Measurements from ENCODE around the gene TSPYL2. TPM values are rescaled to one million over a fixed set of nuclear protein-coding genes. Genes with fewer than 3 reads are reported as not detected.

TSPYL2 gene
- total RNA-seq, 2 donors from 2014 or later, result 34.3 to 250 TPM

DNA sequence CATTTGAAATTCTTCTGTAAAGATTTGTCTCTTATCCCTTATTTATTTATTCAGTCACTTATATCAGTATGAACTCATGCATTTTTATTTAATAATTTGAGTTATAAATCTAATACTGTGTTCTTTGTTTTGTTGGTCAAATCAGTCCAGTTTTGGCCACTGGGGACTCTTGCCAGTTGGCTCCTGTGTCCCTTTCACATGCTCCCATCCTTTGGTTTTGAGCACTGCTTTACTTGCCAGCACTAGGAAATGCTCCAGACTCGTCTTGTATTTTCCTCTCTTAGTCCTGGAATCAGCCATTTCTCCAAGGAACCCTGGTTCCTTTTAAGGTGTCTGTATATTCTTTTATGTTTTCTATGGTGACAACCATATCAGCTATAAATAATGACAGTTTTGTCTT, 39.8 kb downstream of the TSPYL2 start:
- Histone ChIP-seq H3K9me3 (no peaks in the 10 kb centered on the region), H3K4me1 (replicated peaks) (no peaks in the 10 kb centered on the region), H3K36me3 (no peaks in the 10 kb centered on the region), H3K4me3 (no peak overlapping the region), H3K27ac (no peak overlapping the region), H3K27me3 (replicated peaks; ENCODE audit: insufficient read depth) (no peaks in the 10 kb centered on the region)
- DNase-seq (ENCODE audit: low spot score), result no peak
- intact Hi-C loops (cut with DNase I), result no loop called here
- TF ChIP-seq POLR2A (IDR thresholded peaks at IDR 0.05) (no peak), POLR2AphosphoS5 (IDR thresholded peaks at IDR 0.05) (no peak)
- TF ChIP-seq, protein P1, sequence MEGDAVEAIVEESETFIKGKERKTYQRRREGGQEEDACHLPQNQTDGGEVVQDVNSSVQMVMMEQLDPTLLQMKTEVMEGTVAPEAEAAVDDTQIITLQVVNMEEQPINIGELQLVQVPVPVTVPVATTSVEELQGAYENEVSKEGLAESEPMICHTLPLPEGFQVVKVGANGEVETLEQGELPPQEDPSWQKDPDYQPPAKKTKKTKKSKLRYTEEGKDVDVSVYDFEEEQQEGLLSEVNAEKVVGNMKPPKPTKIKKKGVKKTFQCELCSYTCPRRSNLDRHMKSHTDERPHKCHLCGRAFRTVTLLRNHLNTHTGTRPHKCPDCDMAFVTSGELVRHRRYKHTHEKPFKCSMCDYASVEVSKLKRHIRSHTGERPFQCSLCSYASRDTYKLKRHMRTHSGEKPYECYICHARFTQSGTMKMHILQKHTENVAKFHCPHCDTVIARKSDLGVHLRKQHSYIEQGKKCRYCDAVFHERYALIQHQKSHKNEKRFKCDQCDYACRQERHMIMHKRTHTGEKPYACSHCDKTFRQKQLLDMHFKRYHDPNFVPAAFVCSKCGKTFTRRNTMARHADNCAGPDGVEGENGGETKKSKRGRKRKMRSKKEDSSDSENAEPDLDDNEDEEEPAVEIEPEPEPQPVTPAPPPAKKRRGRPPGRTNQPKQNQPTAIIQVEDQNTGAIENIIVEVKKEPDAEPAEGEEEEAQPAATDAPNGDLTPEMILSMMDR (IDR thresholded peaks at IDR 0.05), result no peak
- WGBS, result 32% methylated on average over 1 of the region's 1 CpG

DNA sequence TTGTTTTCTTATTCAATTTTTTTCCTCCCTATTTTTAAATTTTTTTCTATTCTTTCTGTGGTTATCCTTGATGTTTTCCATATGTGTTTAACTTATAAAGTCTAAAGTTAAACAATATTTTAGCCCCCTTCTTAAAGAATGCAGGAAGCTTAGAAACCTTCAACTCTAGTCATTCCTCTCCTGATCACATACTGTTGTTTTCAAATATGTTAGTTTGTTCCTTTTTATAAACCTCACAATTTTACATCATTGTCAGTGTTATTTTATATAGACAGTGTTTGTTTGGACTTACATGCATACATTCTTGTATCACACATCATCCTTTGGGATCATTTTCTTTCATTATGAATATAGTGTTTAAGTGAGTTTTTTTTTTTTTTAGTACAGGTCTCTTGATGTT, 43.3 kb downstream of the TSPYL2 start:
- TF ChIP-seq, protein P1 (IDR thresholded peaks at IDR 0.05), result no peak
- no peak for TF ChIP-seq POLR2AphosphoS5 (IDR thresholded peaks at IDR 0.05)
- TF ChIP-seq POLR2A (IDR thresholded peaks at IDR 0.05), result no peak
- H3K9me3 ChIP-seq, result no peaks in the 10 kb centered on the region
- H3K4me1 ChIP-seq (replicated peaks), result no peaks in the 10 kb centered on the region
- intact Hi-C loops (cut with DNase I), result no loop called here
- no peaks in the 10 kb centered on the region for H3K27me3 ChIP-seq (replicated peaks; ENCODE audit: insufficient read depth)
- no peak overlapping the region for H3K27ac ChIP-seq
- no peaks in the 10 kb centered on the region for H3K36me3 ChIP-seq
- no peak overlapping the region for H3K4me3 ChIP-seq
- no peak for DNase-seq (ENCODE audit: low spot score)

DNA sequence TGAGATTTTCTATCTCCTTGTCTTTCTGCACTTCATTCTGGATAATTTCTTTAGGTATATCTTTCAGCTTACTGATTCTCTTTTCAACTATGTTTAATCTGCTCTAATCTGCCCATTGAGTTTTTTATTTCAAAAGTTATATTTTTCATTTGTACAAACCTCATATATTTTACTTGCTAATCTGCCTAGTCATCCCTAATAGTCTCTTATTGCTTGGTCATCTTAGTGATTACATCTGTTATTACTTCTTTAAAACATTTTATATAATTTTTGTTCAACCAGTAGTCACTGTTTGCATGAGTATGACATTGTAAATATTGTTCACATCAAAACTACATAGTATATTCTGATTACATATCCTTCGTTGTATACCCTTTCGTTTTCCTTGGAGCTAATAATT, 44.2 kb downstream of the TSPYL2 start:
- 94% methylated on average over 2 of the region's 2 CpGs for WGBS
- no peaks in the 10 kb centered on the region for H3K27me3 ChIP-seq (replicated peaks; ENCODE audit: insufficient read depth)
- H3K4me3 ChIP-seq, result no peak overlapping the region
- intact Hi-C loops (cut with DNase I), result no loop called here
- TF ChIP-seq POLR2AphosphoS5 (IDR thresholded peaks at IDR 0.05) (no peak), POLR2A (IDR thresholded peaks at IDR 0.05) (no peak)
- TF ChIP-seq, protein P1 (IDR thresholded peaks at IDR 0.05), result no peak
- DNase-seq (ENCODE audit: low spot score), result no peak
- H3K9me3 ChIP-seq, result no peaks in the 10 kb centered on the region
- no peaks in the 10 kb centered on the region for H3K36me3 ChIP-seq
- no peaks in the 10 kb centered on the region for H3K4me1 ChIP-seq (replicated peaks)
- H3K27ac ChIP-seq, result no peak overlapping the region

DNA sequence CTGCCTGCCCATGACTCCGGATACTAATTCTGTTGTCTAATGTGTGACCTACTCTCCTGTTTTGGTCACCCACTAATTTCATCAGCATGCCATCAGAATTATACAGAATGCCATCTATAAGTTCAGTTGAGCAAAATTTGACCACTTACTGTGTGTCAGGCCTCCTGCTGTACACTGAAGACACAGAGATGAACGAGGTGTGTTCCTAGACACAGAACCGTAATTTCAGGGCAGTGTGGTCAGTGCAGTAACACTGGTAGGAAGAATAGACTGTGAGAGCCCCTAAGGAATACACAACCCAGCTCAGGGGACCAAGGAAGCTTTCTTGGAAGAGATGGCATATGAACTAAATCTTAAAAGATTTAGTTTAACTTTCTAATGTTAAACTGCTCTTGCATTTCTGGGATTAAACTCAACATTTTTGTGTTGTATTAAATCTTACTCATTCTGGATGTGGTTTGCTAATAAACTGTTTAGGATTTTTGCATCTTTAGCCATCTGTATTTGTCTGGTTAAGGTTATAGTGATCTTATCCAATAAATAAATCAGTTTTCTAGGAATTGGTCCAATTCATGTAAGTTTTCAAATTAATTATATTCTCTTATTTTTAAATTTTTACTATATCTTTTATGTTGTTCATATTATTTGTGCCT, 46.1 kb downstream of the TSPYL2 start:
- Histone ChIP-seq H3K9me3 (no peaks in the 10 kb centered on the region), H3K4me1 (replicated peaks) (no peaks in the 10 kb centered on the region), H3K4me3 (no peak overlapping the region), H3K27ac (no peak overlapping the region), H3K36me3 (no peaks in the 10 kb centered on the region), H3K27me3 (replicated peaks; ENCODE audit: insufficient read depth) (no peaks in the 10 kb centered on the region)
- no peak for DNase-seq (ENCODE audit: low spot score)
- TF ChIP-seq, protein P1 (IDR thresholded peaks at IDR 0.05), result no peak
- TF ChIP-seq POLR2A (IDR thresholded peaks at IDR 0.05) (no peak), POLR2AphosphoS5 (IDR thresholded peaks at IDR 0.05) (no peak)
- WGBS, result 83% methylated on average over 3 of the region's 3 CpGs
- intact Hi-C loops (cut with DNase I), result no loop called here

DNA sequence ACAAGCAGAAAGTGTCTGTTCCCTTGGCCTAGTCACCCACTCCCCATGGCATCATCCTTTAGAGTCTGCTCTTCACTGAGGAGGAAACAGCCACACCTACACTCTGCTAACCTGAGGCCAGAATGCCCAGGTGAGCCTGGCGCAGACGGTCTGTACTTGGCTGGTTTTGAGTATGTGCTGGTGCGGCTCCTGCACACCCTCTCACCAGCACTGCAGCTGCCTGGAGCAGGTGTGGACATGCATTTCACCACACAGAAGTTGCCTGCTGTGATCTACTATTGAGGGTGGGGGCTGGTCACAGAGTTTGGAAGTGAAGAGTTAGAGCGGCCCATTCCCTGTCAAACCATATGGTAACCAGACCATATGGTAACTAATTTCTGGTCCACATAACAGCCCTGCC, 51.2 kb downstream of the TSPYL2 start:
- 80% methylated on average over 1 of the region's 4 CpGs for WGBS
- Histone ChIP-seq H3K4me1 (replicated peaks) (no peaks in the 10 kb centered on the region), H3K36me3 (no peaks in the 10 kb centered on the region), H3K9me3 (no peaks in the 10 kb centered on the region), H3K4me3 (no peak overlapping the region), H3K27me3 (replicated peaks; ENCODE audit: insufficient read depth) (no peaks in the 10 kb centered on the region), H3K27ac (no peak overlapping the region)
- TF ChIP-seq POLR2A (IDR thresholded peaks at IDR 0.05), result no peak
- no peak for TF ChIP-seq POLR2AphosphoS5 (IDR thresholded peaks at IDR 0.05)
- TF ChIP-seq, protein P1 (IDR thresholded peaks at IDR 0.05), result no peak
- intact Hi-C loops (cut with DNase I), result no loop called here
- DNase-seq (ENCODE audit: low spot score), result peak; percentile 4

Data from prostate gland (tissue), 2 donors.